WTC11 (cell line): ENCODE results near the gene MACROD2.

Source experiments
- CTCF ChIP-seq: fragments of 200-600 bp; IDR thresholded peaks from 2 replicates; pipeline ENCODE4 v1.8.0; 2022; ENCODE audit warnings: antibody characterized with exemption
- ELF4 ChIP-seq: sonication (generic); formaldehyde crosslinking; IDR thresholded peaks from 2 replicates; pipeline ENCODE4 v1.8.1; 2022; ENCODE audit warnings: low read depth, mild to moderate bottlenecking, moderate library complexity, missing genetic modification reagents
- FOXJ3 ChIP-seq: sonication (generic); formaldehyde crosslinking; IDR thresholded peaks from 2 replicates; pipeline ENCODE4 v1.9.0; 2021; ENCODE audit warnings: missing genetic modification reagents, mild to moderate bottlenecking, borderline replicate concordance
- JAZF1 ChIP-seq: fragments of 250-450 bp; sonication (Bioruptor Pico); IDR thresholded peaks from 2 replicates; pipeline ENCODE4 v1.9.0; 2021; ENCODE audit warnings: moderate library complexity, mild to moderate bottlenecking, inconsistent platforms
- NR1H2 ChIP-seq: sonication (generic); formaldehyde crosslinking; IDR thresholded peaks from 2 replicates; pipeline ENCODE4 v1.9.0; 2021; ENCODE audit warnings: mild to moderate bottlenecking, moderate library complexity, missing genetic modification reagents
- RELA ChIP-seq: sonication (generic); formaldehyde crosslinking; IDR thresholded peaks from 2 replicates; pipeline ENCODE4 v1.8.1; 2022; ENCODE audit warnings: missing genetic modification reagents, mild to moderate bottlenecking, borderline replicate concordance
- STAT6 ChIP-seq: sonication (generic); formaldehyde crosslinking; conservative IDR thresholded peaks from 2 replicates; pipeline ENCODE4 v1.8.1; 2023; ENCODE audit warnings: mild to moderate bottlenecking, low read depth, missing genetic modification reagents, moderate library complexity
- ZNF232 ChIP-seq: sonication (generic); formaldehyde crosslinking; IDR thresholded peaks from 2 replicates; pipeline ENCODE4 v1.8.0; 2022; ENCODE audit warnings: mild to moderate bottlenecking, missing genetic modification reagents

GRCh38 chr20:15865553-15865952 is 1870.2 kb downstream of the MACROD2 start:
- no peak for TF ChIP-seq CTCF
- no peak for TF ChIP-seq JAZF1 (CRISPR knock-in tag)
- no peak for TF ChIP-seq ZNF232 (CRISPR knock-in tag)
- no peak for TF ChIP-seq NR1H2 (CRISPR knock-in tag)
- TF ChIP-seq ELF4 (CRISPR knock-in tag), result no peak
- no peak for TF ChIP-seq RELA (CRISPR knock-in tag)
- no peak for TF ChIP-seq FOXJ3 (CRISPR knock-in tag)
- no peak for TF ChIP-seq STAT6 (CRISPR knock-in tag)
